Endodermal cell (in vitro differentiated cells): ENCODE measurements around the gene RBMS2. TPM values are rescaled to one million over a fixed set of nuclear protein-coding genes. Genes with fewer than 3 reads are reported as not detected.

Experiments
- DNase-seq: peaks from one replicate; pipeline ENCODE4 v3.0.0-alpha.2; 2017
- H3K27ac ChIP-seq: 2 replicates; pipeline ENCODE4 v1.5.1; 2013; ENCODE audit warnings: mild to moderate bottlenecking, low read depth, low read length, moderate library complexity
- H3K27me3 ChIP-seq: 2 replicates; pipeline ENCODE4 v1.6.1; 2013; ENCODE audit warnings: mild to moderate bottlenecking, low read length, moderate library complexity; ENCODE audit not compliant: insufficient read depth, control insufficient read depth, poor library complexity, severe bottlenecking
- H3K36me3 ChIP-seq: 2 replicates; pipeline ENCODE4 v1.7.0; 2013; ENCODE audit warnings: mild to moderate bottlenecking, low read length, moderate library complexity; ENCODE audit not compliant: control insufficient read depth, insufficient read depth
- H3K4me1 ChIP-seq: one replicate; pipeline ENCODE4 v1.7.0; 2013; ENCODE audit warnings: low read length; ENCODE audit not compliant: control insufficient read depth, insufficient read depth
- H3K4me3 ChIP-seq: 2 replicates; pipeline ENCODE4 v1.5.1; 2013; ENCODE audit warnings: mild to moderate bottlenecking, low read length, moderate library complexity
- H3K9ac ChIP-seq: 2 replicates; pipeline ENCODE4 v1.6.1; 2013; ENCODE audit warnings: mild to moderate bottlenecking, low read length, moderate library complexity; ENCODE audit not compliant: poor library complexity, severe bottlenecking; ENCODE audit errors: extremely low read depth
- H3K9me3 ChIP-seq: 2 replicates; pipeline ENCODE4 v1.6.1; 2013; ENCODE audit warnings: mild to moderate bottlenecking, low read length, moderate library complexity; ENCODE audit not compliant: control insufficient read depth
- H3K27ac Mint-ChIP-seq: 2 replicates; pipeline ENCODE4 v1.8.0; 2020; ENCODE audit warnings: mixed read lengths
- H3K27me3 Mint-ChIP-seq: 2 replicates; pipeline ENCODE4 v1.8.0; 2021; ENCODE audit warnings: mild to moderate bottlenecking, mixed read lengths; ENCODE audit not compliant: insufficient read depth
- H3K36me3 Mint-ChIP-seq: 2 replicates; pipeline ENCODE4 v1.8.0; 2020; ENCODE audit warnings: low read depth, mixed read lengths
- H3K4me1 Mint-ChIP-seq: 2 replicates; pipeline ENCODE4 v1.8.0; 2020; ENCODE audit warnings: mixed read lengths
- H3K4me3 Mint-ChIP-seq: 2 replicates; pipeline ENCODE4 v1.8.0; 2020; ENCODE audit warnings: mild to moderate bottlenecking, moderate library complexity, mixed read lengths
- H3K9me3 Mint-ChIP-seq: 2 replicates; pipeline ENCODE4 v1.8.0; 2020; ENCODE audit warnings: mild to moderate bottlenecking, mixed read lengths
- CTCF ChIP-seq: fragments of 200-600 bp; sonication (generic); conservative IDR thresholded peaks from 2 replicates; pipeline ENCODE4 v1.5.0; 2021; ENCODE audit warnings: antibody characterized with exemption, mild to moderate bottlenecking
- WGBS, 2 experiments: methylation state at CpG; one replicate each; pipeline versions ENCODE4 v1.1.5 to v1.1.7; 2013; ENCODE audit warnings: missing lambda C conversion rate in 2 of 2, mixed read lengths in 1 of 2; ENCODE audit not compliant: insufficient coverage in 1 of 2, insufficient read length in 1 of 2; 5-methylcytosine and 5-hydroxymethylcytosine counted together
- total RNA-seq, 2 donors: library from RNA; stranded (reverse); fragmentation: NEBNext Ultra II Directional in 1 of 2; extraction: Animal tissue kit (Norgen Biotek cat#: 25700) in 1 of 2; gene quantifications; 2 replicates in 1 of 2; 3 replicates in 1 of 2; pipeline ENCODE4 v1.2.1, GENCODE V29; 2021

The RBMS2 gene
- total RNA-seq, 2 donors from 2014 or later: 26.3 to 33.8 TPM

- Histone ChIP-seq H3K27ac (no peak overlapping the region), H3K9me3 (no peaks in the 10 kb centered on the region), H3K4me1 (no peaks in the 10 kb centered on the region), H3K9ac (no peak overlapping the region), H3K36me3 (no peaks in the 10 kb centered on the region), H3K27me3 (no peaks in the 10 kb centered on the region), H3K4me3 (peak overlapping the region; percentile 91)
- WGBS, 2 experiments: 91 to 93% methylated on average over 6 to 8 of the region's 8 CpGs
- no peak for TF ChIP-seq CTCF
- no peak for DNase-seq
- peaks cover 21% of the 10 kb centered on the region for H3K4me1 Mint-ChIP-seq
- H3K4me3 Mint-ChIP-seq: peak overlapping the region; percentile 77
- H3K36me3 Mint-ChIP-seq: no peaks in the 10 kb centered on the region
- H3K9me3 Mint-ChIP-seq: no peaks in the 10 kb centered on the region
- H3K27ac Mint-ChIP-seq: peak overlapping the region; percentile 97
- H3K27me3 Mint-ChIP-seq: no peaks in the 10 kb centered on the region
These were observed 421 bp upstream of the RBMS2 start for GRCh38 chr12:56521209-56521589.

- peak overlapping the region; percentile 97 for H3K27ac Mint-ChIP-seq
- no peaks in the 10 kb centered on the region for H3K4me1 ChIP-seq
- peak overlapping the region; percentile 77 for H3K4me3 Mint-ChIP-seq
- peak overlapping the region; percentile 79 for H3K9ac ChIP-seq
- no peaks in the 10 kb centered on the region for H3K9me3 ChIP-seq
- no peaks in the 10 kb centered on the region for H3K36me3 Mint-ChIP-seq
- no peak overlapping the region for H3K27ac ChIP-seq
- H3K9me3 Mint-ChIP-seq: no peaks in the 10 kb centered on the region
- DNase-seq: peak; percentile 70
- no peaks in the 10 kb centered on the region for H3K36me3 ChIP-seq
- TF ChIP-seq CTCF: no peak
- 18 to 28% methylated on average over 4 of the region's 4 CpGs for WGBS, 2 experiments
- no peaks in the 10 kb centered on the region for H3K27me3 ChIP-seq
- H3K4me1 Mint-ChIP-seq: peaks cover 31% of the 10 kb centered on the region
- no peaks in the 10 kb centered on the region for H3K27me3 Mint-ChIP-seq
- H3K4me3 ChIP-seq: peak overlapping the region; percentile 91
These were observed 982 bp downstream of the RBMS2 start for GRCh38 chr12:56522411-56523193.

GRCh38 chr12:56528846-56529245 lies 7.2 kb downstream of the RBMS2 start:
- Histone ChIP-seq H3K4me1 (no peaks in the 10 kb centered on the region), H3K27ac (no peak overlapping the region), H3K9me3 (no peaks in the 10 kb centered on the region), H3K36me3 (no peaks in the 10 kb centered on the region), H3K27me3 (no peaks in the 10 kb centered on the region), H3K9ac (no peak overlapping the region), H3K4me3 (no peak overlapping the region)
- Mint-ChIP-seq H3K4me1 (peaks cover 26% of the 10 kb centered on the region), H3K27me3 (no peaks in the 10 kb centered on the region), H3K27ac (no peak overlapping the region), H3K9me3 (no peaks in the 10 kb centered on the region), H3K36me3 (no peaks in the 10 kb centered on the region), H3K4me3 (no peak overlapping the region)
- DNase-seq: no peak
- TF ChIP-seq CTCF: no peak
- 100% methylated on average over 1 of the region's 1 CpG for WGBS, 2 experiments
